Inflammatory macrophage treated with lipopolysaccharide for 1 hour (primary cell): ENCODE results near the gene FRS2.

Experiments used
- DNase-seq, 2 donors: peaks; one replicate each; pipeline ENCODE4 v3.0.0-alpha.2; 2020 to 2022

Gene FRS2

DNA sequence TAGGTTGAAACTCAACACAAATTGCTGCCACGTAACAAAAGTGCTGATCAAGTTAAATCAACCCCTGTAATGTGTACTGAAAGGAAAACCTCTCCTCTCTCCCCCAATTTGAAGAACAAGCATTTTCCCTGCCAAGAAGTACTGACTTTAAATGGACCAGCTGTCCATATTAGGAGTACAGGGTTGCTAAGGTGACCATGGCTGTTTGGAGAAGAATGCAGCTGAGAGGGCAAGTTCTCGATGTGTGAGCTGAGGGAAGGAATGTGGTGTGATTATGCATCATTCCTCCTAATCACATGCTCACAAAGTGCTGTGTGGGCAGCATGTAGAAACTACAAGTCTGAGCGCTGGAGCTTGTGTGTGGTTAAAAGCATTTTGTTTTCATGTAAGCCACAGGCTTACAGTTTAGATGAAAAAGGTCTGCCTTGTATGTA, 64.2 kb downstream of the FRS2 start:
- peak; percentile 70 to 94 for DNase-seq

DNA sequence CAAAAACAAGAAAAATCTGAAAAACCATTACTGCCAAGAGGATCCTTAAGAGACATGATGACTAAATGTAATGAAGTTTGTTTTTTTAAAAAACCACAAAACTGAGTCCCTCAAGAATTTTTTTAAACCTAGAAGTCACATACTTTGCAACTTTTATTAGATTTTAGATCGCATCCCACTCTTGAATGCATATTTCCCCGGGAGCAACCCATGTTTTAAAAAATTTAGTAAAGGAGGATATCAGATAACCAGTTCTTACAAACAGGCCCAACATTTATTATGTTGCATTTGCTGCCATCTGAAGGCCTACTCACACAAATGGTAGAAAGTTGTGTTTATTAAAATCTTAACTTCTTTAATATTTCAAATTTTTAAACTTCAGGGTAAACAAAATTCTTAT, 70.8 kb downstream of the FRS2 start:
- no peak for DNase-seq

DNA sequence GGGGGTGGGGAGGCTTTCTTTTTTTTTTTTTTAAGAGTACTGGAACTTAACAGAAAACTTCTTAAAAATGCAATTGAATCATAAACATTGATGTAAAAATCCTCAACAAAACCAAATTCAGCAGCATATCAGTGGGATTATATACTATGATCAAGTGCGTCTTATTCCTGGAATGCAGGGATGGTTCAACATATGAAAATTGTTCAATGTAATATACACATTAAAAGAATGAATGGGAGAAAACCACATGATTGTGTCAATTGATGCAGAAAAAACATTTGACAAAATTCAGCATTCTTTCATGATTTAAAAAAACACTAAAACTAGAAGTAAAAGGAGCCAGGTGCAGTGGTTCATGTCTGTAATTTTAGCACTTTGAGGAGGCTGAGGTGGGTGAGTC, 73.9 kb downstream of the FRS2 start:
- DNase-seq, result no peak

DNA sequence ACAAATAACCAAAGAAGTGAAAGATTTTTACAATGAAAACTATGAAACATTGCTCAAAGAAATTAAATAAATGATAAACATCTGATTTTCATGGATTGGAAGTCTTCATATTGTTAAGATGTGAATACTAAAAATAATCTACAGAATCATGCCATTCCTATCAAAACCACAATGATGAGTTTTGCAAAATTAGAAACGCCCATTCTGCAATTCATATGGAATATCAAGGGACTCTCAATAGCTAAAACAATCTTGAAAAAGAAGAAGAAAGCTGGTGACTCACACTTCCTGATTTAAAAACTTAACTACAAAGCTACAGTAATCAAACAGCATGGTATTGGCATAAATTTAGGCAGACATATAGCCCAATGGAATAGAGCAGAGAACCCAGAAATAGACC, 74.9 kb downstream of the FRS2 start:
- DNase-seq, result peak; percentile 11 to 18

- no peak for DNase-seq
Observed at GRCh38 chr12:69546693-69547438, 76.7 kb downstream of the FRS2 start.

GRCh38 chr12:69548687-69549086, 78.5 kb downstream of the FRS2 start:
- DNase-seq, result no peak

- DNase-seq, result no peak
Observed at GRCh38 chr12:69550569-69551350, 80.6 kb downstream of the FRS2 start.

GRCh38 chr12:69553628-69554248, 83.5 kb downstream of the FRS2 start:
- no peak for DNase-seq

- no peak for DNase-seq
Observed at GRCh38 chr12:69555461-69555860, 85.3 kb downstream of the FRS2 start.

GRCh38 chr12:69556383-69556782, 86.2 kb downstream of the FRS2 start:
- no peak for DNase-seq

GRCh38 chr12:69563166-69563762, 93.1 kb downstream of the FRS2 start:
- no peak for DNase-seq

- no peak for DNase-seq
Observed at GRCh38 chr12:69566603-69567002, 96.4 kb downstream of the FRS2 start.

GRCh38 chr12:69569236-69569635, 99.0 kb downstream of the FRS2 start:
- DNase-seq, result no peak

- DNase-seq, result no peak
Observed at GRCh38 chr12:69570000-69570516, 99.9 kb downstream of the FRS2 start.

DNA sequence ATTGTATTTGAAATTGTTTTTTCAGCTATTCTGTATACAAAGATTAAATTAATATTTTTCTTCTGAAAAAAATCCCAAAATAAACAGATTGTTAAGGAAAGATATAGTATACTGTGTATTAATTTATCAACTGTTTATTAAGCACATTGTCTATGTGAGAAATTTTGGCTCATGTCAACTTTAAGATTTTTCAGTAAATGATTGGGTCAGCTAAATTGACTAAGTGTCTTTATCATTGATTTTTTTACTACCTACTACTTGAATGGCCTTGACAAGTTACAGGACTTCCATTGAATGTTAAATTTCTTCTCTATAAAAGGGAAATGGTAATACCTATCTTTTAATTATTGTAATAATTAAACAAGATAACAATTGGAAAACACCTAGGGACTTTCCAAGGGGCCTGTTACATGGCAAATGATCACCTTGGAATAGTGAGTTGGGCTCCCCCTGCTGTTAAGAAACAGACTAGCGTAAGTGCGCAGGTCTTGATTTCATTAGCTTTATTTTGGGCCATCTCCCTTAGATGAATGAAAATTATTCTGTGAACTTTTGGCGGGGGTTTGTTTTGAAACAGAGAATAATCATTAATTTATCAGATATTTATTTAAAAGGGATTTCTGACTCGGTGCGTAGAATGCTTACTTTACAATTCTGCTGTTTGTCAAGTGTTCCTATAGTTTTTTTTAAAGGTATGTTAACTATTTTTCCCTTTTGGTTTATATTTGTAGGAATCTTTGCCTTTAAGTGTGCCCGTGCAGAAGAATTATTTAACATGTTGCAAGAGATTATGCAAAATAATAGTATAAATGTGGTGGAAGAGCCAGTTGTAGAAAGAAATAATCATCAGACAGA, 100.6 kb downstream of the FRS2 start:
- DNase-seq, result peak; percentile 25 to 77

DNA sequence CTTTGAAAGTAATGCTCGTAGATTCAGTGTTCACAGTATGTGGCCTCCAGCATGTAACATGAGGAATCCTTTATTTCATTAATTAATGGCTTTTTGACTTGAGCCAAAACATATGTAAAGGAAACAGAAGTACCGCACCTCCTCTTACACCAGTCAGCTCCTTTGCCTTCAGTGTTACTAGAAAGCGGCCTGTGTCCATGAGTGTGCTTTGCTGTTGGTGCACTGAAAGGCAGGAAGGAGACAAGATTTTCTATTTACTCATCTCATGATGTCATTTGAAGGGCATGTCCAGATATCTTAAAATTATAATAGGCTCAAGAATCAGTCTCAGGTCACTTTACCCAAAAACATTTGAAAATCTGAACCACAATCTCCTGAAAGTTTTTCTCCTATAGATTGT, 105.2 kb downstream of the FRS2 start:
- DNase-seq, result no peak

DNA sequence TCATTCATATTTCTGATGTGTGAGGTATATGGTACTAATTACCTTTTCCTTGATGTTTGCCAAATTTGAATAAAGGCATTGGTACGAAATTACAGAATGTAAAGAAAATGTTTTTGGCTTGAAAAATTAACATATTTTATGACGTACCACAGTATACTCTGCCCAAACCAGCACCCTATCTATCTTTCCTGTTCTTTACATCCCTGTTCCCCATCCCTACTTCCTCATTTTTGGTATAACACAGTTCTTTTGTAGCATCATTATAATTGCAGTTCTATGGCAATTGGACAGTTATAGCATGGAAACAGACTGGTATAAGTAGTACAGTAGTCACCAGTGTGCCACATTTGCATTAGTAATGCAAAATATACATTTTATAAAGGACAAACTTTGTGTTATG, 108.1 kb downstream of the FRS2 start:
- no peak for DNase-seq

- no peak for DNase-seq
Observed at GRCh38 chr12:69579029-69579428, 108.8 kb downstream of the FRS2 start.

- no peak for DNase-seq
Observed at GRCh38 chr12:69580074-69580473, 109.9 kb downstream of the FRS2 start.

- DNase-seq, result no peak
Observed at GRCh38 chr12:69583203-69583602, 113.0 kb downstream of the FRS2 start.

- peak; percentile 92 to 97 for DNase-seq
Observed at GRCh38 chr12:69585189-69586062, 115.2 kb downstream of the FRS2 start, which contains the start of gene CCT2. CCT2 (plus strand) TSS chr12:69585459; CDS start chr12:69585522, 63 bp downstream.
